ENCODE measurements around the gene SLC25A26.

The SLC25A26 gene

DNA sequence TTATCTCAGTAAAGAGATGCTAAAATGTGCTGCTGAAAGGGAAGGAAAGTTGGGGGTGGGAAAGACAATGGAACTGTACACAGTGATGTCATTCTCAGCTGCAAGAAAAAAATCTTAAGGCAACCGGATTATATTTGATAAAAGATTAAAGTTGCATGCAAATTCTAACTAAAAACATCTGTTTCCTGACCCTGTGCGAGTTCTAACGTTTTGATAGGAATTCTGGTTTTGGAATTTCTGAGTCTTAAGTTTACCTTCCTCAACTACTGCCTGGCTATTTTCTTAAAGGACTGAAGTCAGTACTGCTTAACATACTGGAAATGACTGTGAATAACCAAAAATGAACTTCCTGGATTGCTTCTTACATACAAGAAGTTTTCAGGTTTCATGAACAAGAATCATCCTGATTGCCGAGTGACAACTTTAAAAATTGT is 115.5 kb downstream of the SLC25A26 start:
- DNase-seq, result no peak

DNA sequence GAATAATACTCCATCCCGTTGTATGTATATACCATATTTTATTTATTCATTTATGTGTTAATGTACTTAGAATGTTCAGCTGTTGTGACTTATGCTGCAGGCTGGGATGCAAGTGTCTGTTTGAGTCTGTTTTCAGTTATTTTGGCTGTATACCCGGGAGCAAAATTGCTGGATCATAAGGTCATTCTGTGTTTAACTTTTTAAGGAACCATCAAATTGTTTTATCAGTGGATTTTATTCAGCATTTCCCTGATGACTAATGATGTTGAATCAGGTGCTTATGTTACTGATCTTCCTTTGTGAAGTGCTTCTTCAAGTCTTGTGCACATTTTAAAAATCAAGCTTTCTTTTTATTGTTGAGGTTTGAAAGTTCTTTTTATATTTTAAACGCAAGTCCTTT is 118.1 kb downstream of the SLC25A26 start:
- no peak for DNase-seq

DNA sequence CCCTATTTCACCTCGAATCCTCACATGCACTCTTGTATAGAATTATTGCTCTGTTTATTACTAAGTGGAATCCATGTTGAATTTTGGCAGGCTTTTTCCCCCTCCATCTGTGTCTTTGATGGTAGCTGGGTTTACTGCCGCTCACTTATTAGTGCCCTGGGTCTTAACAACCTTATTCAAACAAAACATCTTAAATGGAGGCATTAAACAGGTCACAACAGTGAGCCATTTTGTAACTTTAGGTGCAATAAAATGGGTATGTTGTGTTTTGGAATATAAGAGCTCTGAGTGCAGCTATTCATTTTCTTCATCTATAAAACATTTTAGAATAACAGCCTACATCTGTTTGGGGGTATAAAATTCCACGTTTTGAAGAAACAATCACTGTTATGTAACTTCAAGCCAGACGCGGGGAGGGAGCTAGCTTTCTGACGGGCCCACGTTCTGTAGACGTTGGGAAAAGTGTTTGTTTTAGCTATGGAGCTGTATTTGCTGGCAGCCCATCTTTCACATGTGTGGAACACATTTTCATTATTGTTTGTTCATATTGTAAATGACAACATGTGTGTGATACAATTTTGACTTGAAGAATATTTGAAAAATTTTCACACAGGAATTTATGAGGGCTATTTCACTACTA is 122.0 kb downstream of the SLC25A26 start:
- no peak for DNase-seq

DNA sequence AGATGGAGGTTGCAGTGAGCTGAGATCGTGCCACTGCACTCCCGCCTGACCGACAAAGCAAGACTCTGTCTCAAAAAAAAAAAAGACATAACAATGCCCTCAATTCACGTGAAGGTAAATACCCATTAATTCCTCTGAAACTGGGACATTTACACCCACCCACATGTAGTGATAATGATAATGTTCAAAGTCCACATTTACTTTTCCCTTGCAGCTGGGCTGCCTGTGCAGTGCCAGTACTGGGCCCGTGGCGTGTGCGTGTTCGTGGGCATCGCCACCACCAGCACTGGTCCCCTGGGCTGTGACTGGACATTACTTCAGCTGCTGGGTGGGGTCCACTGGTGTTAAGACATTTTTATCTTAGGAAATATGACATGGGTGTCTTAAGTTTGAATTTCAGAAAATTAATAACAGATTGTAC is 123.6 kb downstream of the SLC25A26 start:
- no peak for DNase-seq

DNA sequence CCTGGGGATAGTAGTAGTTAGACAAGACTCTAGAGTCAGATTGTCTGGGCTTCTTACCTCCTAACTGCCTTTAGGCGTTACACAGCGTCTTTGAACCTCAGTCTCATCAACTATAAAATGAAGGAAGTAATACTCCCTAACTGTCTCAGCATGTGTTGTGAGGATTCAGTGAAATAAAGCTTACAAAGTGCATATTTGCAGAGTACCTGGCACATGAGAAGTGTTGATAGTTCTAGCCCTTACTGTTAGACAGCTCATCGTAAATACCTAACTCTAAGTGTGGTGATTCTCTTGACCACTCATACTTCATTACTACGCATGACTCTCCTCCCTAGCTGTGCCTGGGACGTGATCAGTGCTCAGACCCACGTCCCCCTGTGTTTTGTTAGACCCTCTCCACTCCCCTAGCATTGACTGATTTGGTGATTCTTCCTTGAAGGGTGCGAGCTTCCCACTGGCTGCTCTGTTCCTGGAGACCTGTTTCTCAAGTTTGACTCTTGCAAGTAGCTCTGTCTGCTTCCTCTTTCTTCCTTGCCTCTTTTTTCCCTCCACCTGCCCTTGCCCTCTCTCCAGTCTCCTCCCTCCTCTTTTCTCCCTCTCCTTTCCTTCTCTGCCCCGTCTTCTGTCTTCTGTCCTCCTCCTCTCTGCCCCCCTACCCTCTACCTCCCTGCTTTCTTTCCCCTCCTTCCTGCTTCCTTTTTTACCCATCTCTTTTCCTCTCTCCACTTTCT is 124.2 kb downstream of the SLC25A26 start:
- no peak for DNase-seq

DNA sequence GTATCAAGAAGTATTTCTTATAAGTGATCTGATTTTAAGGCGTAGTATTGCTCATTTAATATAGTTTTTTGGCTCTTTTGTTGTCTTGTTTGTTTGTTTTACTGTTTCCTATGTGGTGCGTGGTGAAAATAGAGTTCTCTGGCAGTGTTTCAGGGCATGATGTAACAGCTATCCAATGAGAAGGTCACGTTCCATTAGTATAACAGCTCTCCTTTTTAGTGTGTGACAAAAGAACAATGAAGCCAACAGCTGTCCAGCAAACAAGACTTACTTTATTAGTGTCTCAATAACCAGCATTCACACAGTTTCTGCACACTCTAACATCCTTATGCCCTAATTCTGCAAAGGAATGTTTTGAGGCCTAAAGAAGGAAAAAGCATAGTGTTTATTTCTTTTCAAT is 127.9 kb downstream of the SLC25A26 start:
- no peak for DNase-seq

DNA sequence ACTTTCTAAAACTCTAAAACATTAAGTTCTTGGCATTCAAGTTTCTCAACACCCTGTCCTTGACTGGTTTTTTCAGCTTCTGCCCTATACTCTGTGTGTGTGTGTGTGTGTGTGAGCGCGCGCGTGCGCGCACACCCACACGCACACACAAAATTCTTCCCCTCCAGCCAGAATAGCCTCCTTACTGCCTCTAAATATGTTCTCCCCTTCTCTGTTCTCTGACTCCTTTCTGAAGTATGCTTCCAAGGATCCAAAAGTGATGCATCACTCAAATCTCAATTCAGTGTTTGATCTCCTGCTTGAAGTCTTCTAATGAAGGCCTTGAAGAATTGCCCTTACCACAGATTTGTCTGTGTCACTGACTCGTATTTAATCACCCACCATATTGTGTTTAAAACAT is 129.8 kb downstream of the SLC25A26 start:
- no peak for DNase-seq

DNA sequence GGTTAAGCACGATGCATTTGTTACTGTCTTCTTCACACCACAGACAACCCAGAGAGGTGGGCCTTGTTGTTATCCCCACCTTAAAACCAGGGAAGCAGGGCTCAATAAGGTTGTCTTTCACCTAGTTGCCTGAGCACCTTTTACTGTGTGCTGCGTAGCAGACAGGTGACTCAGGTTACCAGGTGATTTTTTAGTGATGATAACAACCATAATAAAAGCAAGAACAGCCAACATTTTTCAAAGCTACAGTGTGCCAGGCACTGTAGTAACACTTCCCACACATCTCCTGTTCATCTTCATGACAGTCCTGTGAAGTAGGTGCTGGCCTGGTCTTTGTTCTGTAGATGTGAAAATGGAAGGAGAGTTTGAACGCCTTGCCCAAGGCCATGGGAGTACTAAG is 132.2 kb downstream of the SLC25A26 start:
- DNase-seq, result no peak

DNA sequence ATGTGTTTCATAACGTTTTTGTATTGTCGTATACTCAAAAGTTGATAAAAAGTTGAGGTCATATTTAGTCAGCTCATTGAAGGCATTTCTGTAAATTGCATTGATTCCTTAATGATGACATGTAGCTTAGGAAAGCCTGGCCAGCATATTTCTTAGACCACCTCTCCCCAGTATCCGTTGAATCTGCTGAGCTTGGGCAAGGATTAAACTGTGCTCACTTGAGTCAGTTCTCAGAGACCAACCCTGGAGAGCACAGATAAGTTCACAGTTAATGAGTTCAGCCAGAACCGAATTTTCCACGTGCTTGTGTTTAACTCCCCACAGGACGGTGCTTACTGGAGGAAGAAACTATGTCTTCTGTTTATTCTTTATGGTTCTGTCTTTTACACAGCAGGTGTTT is 132.7 kb downstream of the SLC25A26 start:
- no peak for DNase-seq

DNA sequence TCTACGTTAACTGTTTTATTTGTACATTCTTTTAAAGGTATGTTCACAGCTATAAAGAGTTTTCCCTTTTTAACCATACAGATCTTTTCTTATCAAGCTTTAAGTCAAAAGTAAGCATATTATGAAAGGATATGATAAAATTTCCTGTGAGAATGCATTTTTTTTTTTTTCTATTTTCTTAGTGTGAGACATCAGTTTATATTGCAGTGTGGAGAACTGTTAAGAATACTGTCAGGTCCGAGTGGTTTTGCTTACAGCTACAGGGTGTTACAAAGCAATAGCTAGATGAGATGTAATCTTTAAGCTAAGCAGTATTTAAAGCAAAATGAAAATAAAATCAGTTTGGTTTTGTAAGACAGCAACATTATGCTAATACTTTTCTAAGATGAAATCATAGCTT is 133.2 kb downstream of the SLC25A26 start:
- DNase-seq, result no peak

DNA sequence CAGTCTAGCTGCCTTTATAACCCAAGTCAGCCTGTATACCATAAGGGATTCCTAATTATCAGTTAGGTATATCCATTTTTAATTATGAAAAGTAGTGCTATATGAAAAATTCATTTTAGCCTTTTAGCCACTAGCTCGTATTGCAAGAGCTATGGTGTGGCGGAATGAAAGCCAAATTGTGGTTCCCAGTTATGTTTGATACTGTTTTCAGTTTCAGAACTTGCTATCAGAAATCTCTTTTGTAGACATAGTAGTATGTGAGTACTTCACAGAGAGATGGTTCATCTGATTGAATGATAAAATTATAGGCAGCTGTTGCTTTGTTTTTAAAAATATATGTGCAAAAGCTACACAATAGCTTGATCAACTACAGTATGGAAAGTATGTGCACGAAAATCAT is 134.6 kb downstream of the SLC25A26 start:
- DNase-seq, result no peak

DNA sequence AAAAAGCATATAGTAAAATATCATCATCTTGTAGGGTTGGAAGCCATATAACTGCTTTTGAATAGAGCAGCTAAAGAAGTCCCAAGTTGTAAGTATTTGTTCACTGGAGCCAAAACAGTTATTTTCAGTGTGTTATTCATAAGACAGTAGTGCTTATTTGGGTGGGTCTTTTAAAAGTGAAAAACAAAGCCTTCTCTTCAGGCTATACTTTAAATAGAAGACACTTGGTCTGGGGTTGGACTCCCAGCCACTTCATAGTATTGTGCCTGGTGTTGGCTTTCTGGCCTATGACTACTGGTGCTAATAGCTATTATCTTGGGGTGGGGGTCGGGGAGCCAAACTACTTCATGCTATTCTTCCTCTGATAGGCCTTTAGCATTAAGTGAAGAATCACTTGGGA is 135.2 kb downstream of the SLC25A26 start:
- no peak for DNase-seq

DNA sequence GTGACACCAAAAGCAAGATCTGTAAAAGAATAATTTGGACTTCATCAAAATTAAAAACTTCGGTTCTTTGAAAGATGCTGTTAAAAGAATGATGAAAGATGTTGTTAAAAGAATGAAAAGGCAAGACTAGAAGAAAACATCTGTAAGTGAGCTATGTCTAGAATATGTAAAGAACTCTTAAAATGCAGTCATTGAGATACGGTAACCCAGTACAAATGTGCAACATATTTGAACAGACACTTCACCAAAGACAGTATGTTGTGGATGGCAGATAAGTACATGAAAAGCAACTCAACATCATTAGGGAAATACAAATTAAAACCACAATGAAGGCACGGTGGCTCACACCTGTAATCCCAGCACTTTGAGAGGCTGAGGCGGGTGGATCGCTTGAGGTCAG is 140.6 kb downstream of the SLC25A26 start:
- DNase-seq, result no peak

DNA sequence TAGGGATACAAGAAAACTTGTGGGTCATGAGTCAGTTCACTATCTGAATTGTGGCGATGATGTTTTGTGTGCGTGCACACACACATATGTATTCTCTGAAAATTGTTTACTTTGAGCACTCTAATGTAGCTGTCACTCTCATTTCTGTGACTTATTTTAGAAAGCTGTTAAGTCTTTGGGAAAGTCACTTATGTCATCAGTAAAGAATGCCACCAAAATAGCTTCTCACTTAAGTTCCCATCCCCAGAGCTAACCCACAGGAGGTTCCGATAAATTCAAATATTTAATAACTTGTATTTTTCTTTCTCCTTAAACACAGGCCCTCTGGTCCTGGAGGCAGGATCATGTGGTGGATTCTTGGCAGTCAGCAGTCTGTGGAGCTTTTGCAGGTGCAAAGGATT is 141.7 kb downstream of the SLC25A26 start:
- no peak for DNase-seq

DNA sequence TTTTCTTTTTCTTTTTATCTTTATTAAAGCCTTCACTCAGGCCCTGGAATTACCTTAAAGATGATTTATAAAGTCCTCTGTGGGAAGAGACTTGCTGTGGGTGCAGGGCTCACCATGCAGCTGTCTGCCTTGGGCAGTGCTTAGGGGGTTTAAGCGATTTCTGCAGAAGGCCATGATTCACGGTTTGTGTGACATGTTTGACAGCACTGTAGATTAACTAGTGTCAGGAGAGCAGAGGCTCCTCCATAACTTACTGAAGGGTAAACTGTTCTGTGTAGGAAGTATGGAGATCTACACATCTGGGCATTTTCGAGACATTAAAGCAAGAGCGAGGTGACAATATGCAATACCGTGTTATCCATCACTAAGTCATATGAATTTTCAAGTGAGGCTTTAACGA is 142.3 kb downstream of the SLC25A26 start:
- DNase-seq, result no peak

DNA sequence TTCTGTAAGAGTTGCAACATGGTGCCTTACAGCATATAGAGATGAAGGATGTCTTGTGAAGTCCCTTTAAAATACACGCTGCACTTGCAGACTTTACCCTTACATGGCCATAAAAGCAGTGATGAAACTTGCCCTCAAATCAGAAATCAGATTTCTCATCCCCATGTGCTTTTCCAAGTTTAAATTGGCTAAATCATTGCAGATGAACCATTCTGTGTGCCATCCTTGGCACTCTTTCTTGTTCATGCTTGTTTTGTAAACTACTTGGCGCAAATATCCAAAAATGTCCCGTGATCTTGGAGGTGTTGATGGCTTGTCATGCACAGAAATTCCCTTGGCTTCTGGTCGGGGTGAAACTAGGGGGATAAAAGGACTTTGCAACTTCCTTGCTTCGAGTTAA is 144.3 kb downstream of the SLC25A26 start:
- no peak for DNase-seq

DNA sequence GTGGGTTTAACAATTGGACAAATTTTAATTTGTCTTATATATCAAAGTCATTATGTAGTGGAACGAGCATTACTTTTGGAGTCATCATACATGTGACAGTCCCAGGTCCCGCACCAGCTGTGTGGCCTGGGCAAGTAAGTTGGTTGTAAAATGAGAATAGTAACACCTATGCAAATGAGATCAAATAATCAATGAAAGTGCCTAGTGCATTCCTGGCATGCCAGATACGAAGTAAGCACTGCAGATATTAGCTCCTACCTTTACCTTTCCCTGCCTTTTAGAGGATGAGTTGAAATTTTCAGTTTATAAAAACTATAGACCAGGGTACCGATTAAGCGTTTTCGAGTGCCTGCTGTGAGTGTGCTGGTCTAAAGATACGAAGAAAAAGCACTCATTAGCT is 145.9 kb downstream of the SLC25A26 start:
- DNase-seq, result no peak

DNA sequence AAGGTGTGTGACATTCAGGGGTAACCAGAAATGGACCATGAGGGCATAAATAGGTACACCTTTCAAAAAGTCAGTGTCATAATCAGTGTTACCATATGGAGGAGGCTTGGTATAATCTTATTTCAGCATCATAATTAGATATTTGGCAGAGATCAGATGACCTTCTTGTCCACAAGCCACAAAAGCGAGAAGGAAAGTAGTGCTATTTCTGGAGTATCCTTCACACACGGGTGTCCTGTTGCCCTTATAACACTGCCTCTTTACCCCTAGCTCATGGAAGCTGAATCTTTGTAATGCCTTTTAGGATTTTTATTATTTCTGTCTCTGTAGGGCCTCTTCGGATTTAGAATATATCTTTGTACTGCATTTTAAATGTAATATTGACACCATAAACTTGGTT is 147.2 kb downstream of the SLC25A26 start:
- DNase-seq, result no peak

DNA sequence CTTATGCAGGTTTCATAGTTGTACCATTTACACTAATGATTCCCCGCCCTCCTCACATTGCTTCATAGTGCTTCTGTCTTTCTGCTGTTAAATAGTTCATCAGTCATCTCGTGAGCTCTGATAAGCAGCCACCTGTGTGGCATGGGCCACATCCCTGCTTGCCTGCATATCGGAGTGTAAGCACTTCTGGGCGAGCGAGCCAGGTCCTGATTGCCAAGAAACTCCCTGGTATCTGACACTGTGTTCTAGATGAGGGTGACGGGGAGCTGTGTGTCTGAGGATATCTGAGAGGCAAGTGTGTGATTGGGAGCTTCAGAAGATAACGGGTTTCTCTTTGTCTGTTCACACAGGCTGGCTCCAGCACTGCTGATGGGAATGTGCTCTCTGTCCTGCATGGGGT is 149.4 kb downstream of the SLC25A26 start:
- no peak for DNase-seq

DNA sequence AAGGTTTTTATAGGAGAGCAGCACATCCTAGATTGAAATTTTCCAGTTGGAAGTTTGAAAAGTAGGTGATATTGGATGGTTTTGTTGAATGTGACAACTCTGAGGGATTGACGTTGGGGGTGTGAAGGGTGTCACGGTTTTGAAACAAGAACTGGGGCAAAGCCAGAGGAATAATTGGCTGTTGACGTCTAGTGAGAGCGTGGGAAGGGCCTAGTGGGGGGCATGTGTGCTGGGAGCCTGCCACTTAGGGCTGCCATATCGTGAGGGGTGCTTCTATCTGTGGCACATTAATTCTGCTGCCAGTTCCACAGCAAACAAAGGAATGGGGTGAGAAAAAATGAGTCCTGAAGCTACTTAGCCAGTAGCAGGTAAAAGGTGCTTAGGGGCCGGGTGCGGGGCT is 150.6 kb downstream of the SLC25A26 start:
- DNase-seq, result no peak

DNA sequence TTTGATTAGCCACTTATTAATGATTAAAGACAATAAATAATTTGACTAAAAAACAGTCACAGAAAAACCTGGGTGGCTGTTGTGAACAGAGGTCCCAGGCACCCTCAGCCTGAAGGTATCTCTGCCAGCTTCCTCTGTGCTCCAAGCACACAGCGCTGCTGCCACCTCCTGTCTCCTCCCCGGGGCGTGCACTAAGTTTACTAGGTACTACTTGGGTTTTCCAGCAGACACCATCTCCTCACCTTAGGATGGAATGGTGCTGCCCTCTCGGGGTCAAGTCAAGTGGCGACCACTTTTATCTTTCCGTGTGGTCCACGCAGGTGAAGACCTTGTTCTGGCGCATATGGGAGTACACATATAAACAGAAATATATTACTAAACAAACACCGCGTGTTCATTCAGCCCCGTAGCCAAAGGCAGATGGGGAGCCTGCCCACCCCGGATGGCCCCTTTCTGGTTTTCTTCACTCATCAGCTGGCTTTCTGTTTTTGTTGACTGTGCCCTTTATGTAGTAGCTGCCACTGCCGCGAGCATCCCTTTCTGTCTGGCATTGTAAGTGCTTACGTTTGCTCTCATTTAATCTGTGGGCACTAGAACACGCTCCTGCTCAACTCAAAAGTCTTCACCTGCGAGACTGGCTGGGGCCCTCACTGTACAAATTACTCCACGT is 152.0 kb downstream of the SLC25A26 start:
- DNase-seq, result no peak

DNA sequence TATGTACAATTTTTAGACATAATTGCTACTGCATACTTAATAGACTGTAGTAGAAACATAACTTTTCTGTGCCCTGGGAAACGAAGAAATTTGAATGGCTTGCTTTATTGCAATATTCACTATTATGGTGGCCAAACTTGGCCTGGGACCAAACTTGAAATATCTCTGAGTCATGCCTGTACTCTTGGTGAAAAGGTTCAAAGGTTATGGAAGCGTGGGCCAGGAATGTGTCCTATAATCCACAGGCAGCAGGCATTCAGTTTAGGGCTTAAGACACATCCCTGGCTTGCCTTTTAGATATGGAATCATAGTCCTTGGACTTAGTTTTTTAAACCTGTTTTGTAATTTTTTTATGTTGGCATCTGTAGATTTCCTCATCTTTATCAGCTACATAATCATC is 155.8 kb downstream of the SLC25A26 start:
- no peak for DNase-seq

DNA sequence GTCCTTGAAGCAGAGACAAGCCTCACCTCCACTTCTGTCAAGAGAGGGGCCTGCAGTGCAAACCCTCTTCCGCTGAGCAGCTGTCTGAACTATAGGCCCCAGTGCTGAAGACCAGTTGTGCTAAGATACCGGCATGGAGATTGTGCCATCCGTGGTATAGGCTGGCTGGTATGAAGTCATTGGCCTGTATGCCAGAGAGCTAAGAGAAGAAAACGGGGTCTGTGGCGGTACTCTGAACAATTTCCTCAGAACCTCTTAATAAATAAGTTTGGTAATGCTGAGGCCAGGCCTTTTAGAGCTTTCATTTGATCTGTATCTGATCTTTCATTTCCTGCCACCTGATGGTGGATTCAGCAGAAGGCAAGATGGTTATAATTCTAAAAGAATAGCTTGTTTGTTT is 157.0 kb downstream of the SLC25A26 start:
- no peak for DNase-seq

DNA sequence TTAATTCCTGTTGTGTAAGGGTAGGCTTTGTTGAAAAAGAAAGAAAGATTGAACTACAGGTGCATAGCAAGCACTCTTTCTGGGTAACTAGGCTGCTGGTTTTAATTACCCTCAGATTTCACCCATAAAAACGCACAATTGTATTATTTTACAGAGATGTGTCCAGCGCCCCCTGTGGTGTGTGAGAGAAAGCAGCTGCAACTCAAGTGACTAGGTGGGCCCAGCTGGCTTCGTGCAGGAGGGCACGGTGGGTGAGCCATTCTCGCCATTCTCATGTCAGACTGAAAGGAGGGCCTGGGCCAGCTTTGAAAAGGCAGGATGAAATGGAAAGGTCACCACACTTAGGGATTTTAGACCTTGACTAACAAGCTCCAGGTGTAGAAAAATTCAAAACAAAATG is 157.5 kb downstream of the SLC25A26 start:
- no peak for DNase-seq

Data from NCI-H1436 treated with DMSO at 0.1 percent for 48 hours (cell line).